Measurements from ENCODE around the gene PGM1.

PGM1 gene

DNA sequence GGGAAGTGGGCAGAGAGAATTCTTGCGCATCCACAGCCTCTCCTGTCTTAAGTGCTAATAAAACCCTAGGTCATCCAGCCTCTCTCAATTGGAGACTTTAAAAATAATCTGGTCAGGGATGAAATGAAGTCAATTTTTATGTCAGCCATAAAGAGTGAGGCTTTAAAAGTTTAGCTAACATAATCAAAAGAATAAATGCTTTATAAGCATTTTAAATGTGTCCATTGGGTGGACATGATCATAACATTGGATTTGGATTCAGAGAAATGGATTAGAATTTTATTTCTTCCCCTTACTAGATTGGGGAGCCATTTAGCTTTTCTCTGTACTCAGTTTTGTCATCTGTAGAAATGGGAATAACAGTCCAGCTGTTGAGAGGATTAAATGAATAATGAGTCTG, 55.5 kb downstream of the PGM1 start:
- intact Hi-C loops (cut with micrococcal nuclease) = no loop called here
- no peaks in the 10 kb centered on the region for H3K27me3 Mint-ChIP-seq

GRCh38 chr1:63651161-63651701, 58.0 kb downstream of the PGM1 start:
- no peak overlapping the region for H3K27ac Mint-ChIP-seq
- H3K27me3 Mint-ChIP-seq = no peaks in the 10 kb centered on the region
- H3K4me3 Mint-ChIP-seq = no peak overlapping the region
- H3K4me1 Mint-ChIP-seq (ENCODE audit: low read depth) = no peaks in the 10 kb centered on the region
- intact Hi-C loops (cut with micrococcal nuclease) = no loop called here
- peaks cover 68% of the 10 kb centered on the region for H3K36me3 Mint-ChIP-seq (ENCODE audit: low read depth)
- H3K9me3 Mint-ChIP-seq = no peaks in the 10 kb centered on the region

More for the DNA sequence above, 55.5 kb downstream of the PGM1 start:
- no peaks in the 10 kb centered on the region for H3K9me3 Mint-ChIP-seq
- no peaks in the 10 kb centered on the region for H3K4me1 Mint-ChIP-seq (ENCODE audit: low read depth)
- no peak overlapping the region for H3K4me3 Mint-ChIP-seq
- no peak overlapping the region for H3K27ac Mint-ChIP-seq
- peaks cover 56% of the 10 kb centered on the region for H3K36me3 Mint-ChIP-seq (ENCODE audit: low read depth)

- Mint-ChIP-seq H3K27me3 (no peaks in the 10 kb centered on the region), H3K4me3 (no peak overlapping the region), H3K27ac (no peak overlapping the region), H3K36me3 (ENCODE audit: low read depth) (peaks cover 78% of the 10 kb centered on the region), H3K9me3 (peaks cover 4% of the 10 kb centered on the region), H3K4me1 (ENCODE audit: low read depth) (peaks cover 2% of the 10 kb centered on the region)
- intact Hi-C loops (cut with micrococcal nuclease) = no loop called here
Observed at GRCh38 chr1:63653976-63654375, 60.8 kb downstream of the PGM1 start.

DNA sequence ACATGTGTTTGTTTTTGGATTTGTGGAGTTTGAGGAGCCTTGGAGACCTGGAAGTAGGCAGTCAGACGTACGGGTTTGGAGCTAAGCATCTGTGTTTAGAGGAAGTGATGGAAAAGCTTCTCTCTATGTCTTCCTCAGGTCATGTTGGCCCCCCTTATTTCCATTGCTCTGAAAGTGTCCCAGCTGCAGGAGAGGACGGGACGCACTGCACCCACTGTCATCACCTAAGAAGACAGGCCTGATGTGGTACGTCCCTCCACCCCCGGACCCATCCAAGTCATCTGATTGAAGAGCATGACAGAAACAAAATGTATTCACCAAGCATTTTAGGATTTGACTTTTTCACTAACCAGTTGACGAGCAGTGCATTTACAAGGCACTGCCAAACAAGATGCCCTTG, 66.2 kb downstream of the PGM1 start:
- peaks cover 5% of the 10 kb centered on the region for H3K9me3 Mint-ChIP-seq
- H3K27ac Mint-ChIP-seq = no peak overlapping the region
- H3K36me3 Mint-ChIP-seq (ENCODE audit: low read depth) = peaks cover 42% of the 10 kb centered on the region
- intact Hi-C loops (cut with micrococcal nuclease) = no loop called here
- no peaks in the 10 kb centered on the region for H3K27me3 Mint-ChIP-seq
- H3K4me1 Mint-ChIP-seq (ENCODE audit: low read depth) = peaks cover 12% of the 10 kb centered on the region
- H3K4me3 Mint-ChIP-seq = no peak overlapping the region

GRCh38 chr1:63662056-63662836, 69.0 kb downstream of the PGM1 start:
- Mint-ChIP-seq H3K4me1 (ENCODE audit: low read depth) (peaks cover 12% of the 10 kb centered on the region), H3K27me3 (no peaks in the 10 kb centered on the region), H3K36me3 (ENCODE audit: low read depth) (peaks cover 23% of the 10 kb centered on the region), H3K27ac (no peak overlapping the region), H3K9me3 (peaks cover 5% of the 10 kb centered on the region), H3K4me3 (no peak overlapping the region)
- intact Hi-C loops (cut with micrococcal nuclease) = no loop called here

DNA sequence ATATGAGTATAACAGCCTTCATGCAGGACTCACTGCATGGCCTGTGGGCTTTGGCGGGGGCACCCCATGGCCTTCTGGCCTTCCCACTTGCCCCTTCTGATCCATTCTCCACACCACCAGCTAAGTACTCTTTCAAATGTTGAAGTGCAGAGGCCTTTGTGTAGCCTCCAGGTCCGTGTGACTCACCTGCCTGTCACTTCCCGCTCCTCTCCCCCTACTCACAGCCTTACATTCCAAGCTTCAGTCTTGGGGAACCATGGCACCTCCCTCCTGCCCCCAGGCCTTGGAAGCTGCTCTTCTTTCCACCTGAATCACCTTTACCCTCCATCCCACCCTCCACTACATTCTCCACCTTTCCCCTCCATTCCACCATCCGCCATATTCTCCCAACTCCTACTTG, 69.6 kb downstream of the PGM1 start:
- Mint-ChIP-seq H3K4me1 (ENCODE audit: low read depth) (peaks cover 12% of the 10 kb centered on the region), H3K27ac (no peak overlapping the region), H3K36me3 (ENCODE audit: low read depth) (peaks cover 18% of the 10 kb centered on the region), H3K27me3 (no peaks in the 10 kb centered on the region), H3K4me3 (no peak overlapping the region), H3K9me3 (peaks cover 5% of the 10 kb centered on the region)
- intact Hi-C loops (cut with micrococcal nuclease) = no loop called here

GRCh38 chr1:63663301-63663700, 70.1 kb downstream of the PGM1 start:
- H3K36me3 Mint-ChIP-seq (ENCODE audit: low read depth) = peaks cover 15% of the 10 kb centered on the region
- no peaks in the 10 kb centered on the region for H3K27me3 Mint-ChIP-seq
- H3K4me3 Mint-ChIP-seq = no peak overlapping the region
- intact Hi-C loops (cut with micrococcal nuclease) = no loop called here
- peaks cover 12% of the 10 kb centered on the region for H3K4me1 Mint-ChIP-seq (ENCODE audit: low read depth)
- peaks cover 5% of the 10 kb centered on the region for H3K9me3 Mint-ChIP-seq
- no peak overlapping the region for H3K27ac Mint-ChIP-seq

DNA sequence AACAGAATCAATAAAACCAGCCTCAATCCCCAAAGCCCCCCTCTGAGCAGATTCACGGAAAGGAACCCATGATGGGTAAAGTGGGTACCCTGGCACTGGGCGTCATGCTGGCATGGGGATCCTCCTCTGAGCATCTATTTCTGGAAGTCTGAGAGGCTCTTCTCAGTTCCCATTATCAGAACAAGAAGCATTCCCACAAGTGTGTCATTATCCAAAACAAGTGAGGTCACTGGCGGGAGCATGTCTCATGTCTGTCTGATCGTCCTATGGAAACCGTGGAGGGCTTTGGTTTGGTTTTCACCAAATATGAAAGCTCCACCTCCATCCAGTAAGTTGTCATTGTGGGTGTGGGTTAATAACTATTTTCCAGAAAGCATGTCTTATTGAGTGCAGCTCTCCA, 70.7 kb downstream of the PGM1 start:
- H3K27ac Mint-ChIP-seq = no peak overlapping the region
- peaks cover 11% of the 10 kb centered on the region for H3K4me1 Mint-ChIP-seq (ENCODE audit: low read depth)
- no peak overlapping the region for H3K4me3 Mint-ChIP-seq
- no peaks in the 10 kb centered on the region for H3K27me3 Mint-ChIP-seq
- H3K9me3 Mint-ChIP-seq = peaks cover 2% of the 10 kb centered on the region
- intact Hi-C loops (cut with micrococcal nuclease) = no loop called here
- H3K36me3 Mint-ChIP-seq (ENCODE audit: low read depth) = peaks cover 9% of the 10 kb centered on the region

GRCh38 chr1:63664742-63665141, 71.5 kb downstream of the PGM1 start:
- no peaks in the 10 kb centered on the region for H3K9me3 Mint-ChIP-seq
- H3K27ac Mint-ChIP-seq = no peak overlapping the region
- H3K4me3 Mint-ChIP-seq = no peak overlapping the region
- no peaks in the 10 kb centered on the region for H3K27me3 Mint-ChIP-seq
- peaks cover under 1% of the 10 kb centered on the region for H3K36me3 Mint-ChIP-seq (ENCODE audit: low read depth)
- intact Hi-C loops (cut with micrococcal nuclease) = no loop called here
- peaks cover 3% of the 10 kb centered on the region for H3K4me1 Mint-ChIP-seq (ENCODE audit: low read depth)

GRCh38 chr1:63665410-63665809, 72.2 kb downstream of the PGM1 start:
- H3K27me3 Mint-ChIP-seq = no peaks in the 10 kb centered on the region
- H3K27ac Mint-ChIP-seq = no peak overlapping the region
- intact Hi-C loops (cut with micrococcal nuclease) = no loop called here
- H3K4me1 Mint-ChIP-seq (ENCODE audit: low read depth) = no peaks in the 10 kb centered on the region
- H3K36me3 Mint-ChIP-seq (ENCODE audit: low read depth) = no peaks in the 10 kb centered on the region
- no peak overlapping the region for H3K4me3 Mint-ChIP-seq
- no peaks in the 10 kb centered on the region for H3K9me3 Mint-ChIP-seq

GRCh38 chr1:63665824-63666223, 72.6 kb downstream of the PGM1 start:
- H3K4me3 Mint-ChIP-seq = no peak overlapping the region
- no peak overlapping the region for H3K27ac Mint-ChIP-seq
- no peaks in the 10 kb centered on the region for H3K9me3 Mint-ChIP-seq
- H3K4me1 Mint-ChIP-seq (ENCODE audit: low read depth) = no peaks in the 10 kb centered on the region
- intact Hi-C loops (cut with micrococcal nuclease) = no loop called here
- H3K27me3 Mint-ChIP-seq = no peaks in the 10 kb centered on the region
- no peaks in the 10 kb centered on the region for H3K36me3 Mint-ChIP-seq (ENCODE audit: low read depth)

DNA sequence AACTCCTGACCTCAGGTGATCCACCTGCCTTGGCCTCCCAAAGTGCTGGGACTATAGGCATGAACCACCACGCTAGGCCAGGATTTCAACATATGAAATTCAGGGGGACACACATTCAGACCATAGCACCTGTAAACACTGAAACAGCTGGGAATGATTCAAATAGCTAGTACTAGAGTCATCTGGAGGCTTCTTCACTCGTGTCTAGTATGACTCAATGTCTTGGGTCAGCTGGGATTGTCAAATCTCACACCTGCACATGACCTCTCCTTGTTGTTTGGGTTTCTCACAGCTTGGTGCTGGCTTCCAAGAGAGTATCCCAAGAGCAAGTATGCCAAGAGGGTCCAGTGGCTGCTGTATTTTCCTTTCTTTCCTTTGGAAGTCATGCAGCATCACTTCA, 75.1 kb downstream of the PGM1 start:
- no peaks in the 10 kb centered on the region for H3K9me3 Mint-ChIP-seq
- no peaks in the 10 kb centered on the region for H3K27me3 Mint-ChIP-seq
- H3K27ac Mint-ChIP-seq = no peak overlapping the region
- H3K4me3 Mint-ChIP-seq = no peak overlapping the region
- no peaks in the 10 kb centered on the region for H3K4me1 Mint-ChIP-seq (ENCODE audit: low read depth)
- no peaks in the 10 kb centered on the region for H3K36me3 Mint-ChIP-seq (ENCODE audit: low read depth)
- intact Hi-C loops (cut with micrococcal nuclease) = no loop called here

- no peak overlapping the region for H3K27ac Mint-ChIP-seq
- no peaks in the 10 kb centered on the region for H3K4me1 Mint-ChIP-seq (ENCODE audit: low read depth)
Observed at GRCh38 chr1:63669151-63669961, 76.1 kb downstream of the PGM1 start.

DNA sequence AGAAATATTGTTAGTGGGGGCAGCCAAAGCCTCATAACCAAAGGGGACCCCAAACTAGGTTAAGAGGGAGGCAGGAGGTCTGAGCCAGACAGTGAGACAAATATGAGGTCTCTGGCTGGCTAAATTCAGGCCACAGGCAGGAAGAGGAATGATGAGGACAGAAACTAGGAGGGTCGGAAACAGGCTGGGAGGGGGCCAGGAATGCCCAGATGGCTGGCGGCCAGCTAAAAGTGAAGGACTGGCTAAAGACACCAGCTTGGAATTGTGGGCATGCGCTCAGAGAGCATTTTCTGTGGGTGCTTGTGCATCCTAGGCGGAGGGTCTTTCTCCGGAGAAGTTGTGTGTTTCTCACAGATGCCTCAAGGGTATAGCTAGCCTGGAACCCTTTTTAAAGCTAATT, 77.0 kb downstream of the PGM1 start:
- Mint-ChIP-seq H3K4me3 (no peak overlapping the region), H3K36me3 (ENCODE audit: low read depth) (no peaks in the 10 kb centered on the region), H3K27me3 (no peaks in the 10 kb centered on the region), H3K27ac (no peak overlapping the region), H3K4me1 (ENCODE audit: low read depth) (no peaks in the 10 kb centered on the region), H3K9me3 (no peaks in the 10 kb centered on the region)
- intact Hi-C loops (cut with micrococcal nuclease) = no loop called here

More at GRCh38 chr1:63669151-63669961, 76.1 kb downstream of the PGM1 start:
- Mint-ChIP-seq H3K27me3 (no peaks in the 10 kb centered on the region), H3K9me3 (no peaks in the 10 kb centered on the region), H3K36me3 (ENCODE audit: low read depth) (no peaks in the 10 kb centered on the region), H3K4me3 (no peak overlapping the region)
- intact Hi-C loops (cut with micrococcal nuclease) = no loop called here
